H1 (cell line): ENCODE results near the gene DOLK. TPM values are rescaled to one million over a fixed set of nuclear protein-coding genes. Genes with fewer than 3 reads are reported as not detected.

Experiments used
- CTCF ChIA-PET: fragments of 300-600 bp; sonication (Branson Sonifier 250); formaldehyde crosslinking; loops from one replicate; lab custom pipeline; 2021; ENCODE audit not compliant: partially characterized antibody; lab: Charles Lee
- POLR2A ChIA-PET: fragments of 300-600 bp; sonication (Branson Sonifier 250); formaldehyde crosslinking; loops from one replicate; lab custom pipeline; 2021; ENCODE audit warnings: inconsistent platforms; ENCODE audit not compliant: partially characterized antibody; lab: Charles Lee
- DNase-seq, 2 experiments: peaks; one replicate each; pipeline versions ENCODE4 v3.0.0 to v3.0.0-alpha.2; 2010 to 2022; ENCODE audit warnings: low spot score in 2 of 2, low read depth in 1 of 2, mixed read lengths in 1 of 2
- FAIRE-seq: peaks from 2 replicates; lab custom pipeline; 2011; peaks lifted over from hg19 to GRCh38; lab: Jason Lieb, UNC
- H2AFZ ChIP-seq: 2 replicates; pipeline ENCODE4 v1.8.1; 2012; ENCODE audit warnings: low read length, inconsistent platforms
- H2AK5ac ChIP-seq: 2 replicates; pipeline ENCODE4 v1.6.1; 2013; ENCODE audit warnings: low read depth, low read length
- H2BK120ac ChIP-seq: replicated peaks from 2 replicates; pipeline ENCODE3; 2013; ENCODE audit warnings: low read depth, low read length, inconsistent platforms
- H2BK12ac ChIP-seq: 2 replicates; pipeline ENCODE4 v1.6.1; 2013; ENCODE audit warnings: low read depth, low read length
- H2BK15ac ChIP-seq: 2 replicates; pipeline ENCODE4 v1.6.1; 2013; ENCODE audit warnings: low read length
- H2BK20ac ChIP-seq: 2 replicates; pipeline ENCODE4 v1.6.1; 2013; ENCODE audit warnings: low read length
- H2BK5ac ChIP-seq: 2 replicates; pipeline ENCODE4 v1.6.1; 2013; ENCODE audit warnings: low read depth, low read length
- H3K14ac ChIP-seq: 2 replicates; pipeline ENCODE4 v1.6.1; 2013; ENCODE audit warnings: inconsistent platforms; ENCODE audit not compliant: insufficient read length
- H3K18ac ChIP-seq: 2 replicates; pipeline ENCODE4 v1.6.1; 2013; ENCODE audit warnings: low read length; ENCODE audit errors: extremely low read depth
- H3K23ac ChIP-seq: 2 replicates; pipeline ENCODE4 v1.6.1; 2013; ENCODE audit warnings: inconsistent platforms; ENCODE audit not compliant: insufficient read length
- H3K23me2 ChIP-seq: 2 replicates; pipeline ENCODE4 v1.6.1; 2013; ENCODE audit warnings: low read depth, low read length
- H3K27ac ChIP-seq: 2 replicates; pipeline ENCODE4 v1.6.1; 2011; ENCODE audit warnings: low read depth, low read length, inconsistent platforms
- H3K27me3 ChIP-seq, 4 experiments: replicated peaks in 1 of 4; 1 replicate in 1 of 4; 2 replicates in 3 of 4; pipeline versions ENCODE4 v1.6.1 to v1.8.1; 2011 to 2013; ENCODE audit warnings: low read length in 3 of 4, mild to moderate bottlenecking in 3 of 4, inconsistent platforms in 2 of 4, mixed read lengths in 2 of 4, moderate library complexity in 1 of 4; ENCODE audit not compliant: control insufficient read depth in 3 of 4, insufficient read depth in 3 of 4; ENCODE audit errors: extremely low read depth in 1 of 4
- H3K36me3 ChIP-seq, 4 experiments: 2 replicates each; pipeline versions ENCODE4 v1.6.1 to v1.8.1; 2011 to 2013; ENCODE audit warnings: mild to moderate bottlenecking in 4 of 4, low read length in 3 of 4, moderate library complexity in 2 of 4, control low read depth in 1 of 4, inconsistent platforms in 1 of 4; ENCODE audit not compliant: insufficient read depth in 4 of 4, control insufficient read depth in 2 of 4
- H3K4ac ChIP-seq: replicated peaks from 2 replicates; pipeline ENCODE3; 2013; ENCODE audit warnings: low read length, low read depth, mixed read lengths, inconsistent platforms; ENCODE audit not compliant: insufficient read length
- H3K4me1 ChIP-seq, 4 experiments: replicated peaks in 1 of 4; 1 replicate in 1 of 4; 2 replicates in 3 of 4; pipeline versions ENCODE4 v1.6.1 to v1.8.1; 2011 to 2013; ENCODE audit warnings: low read length in 3 of 4, inconsistent platforms in 2 of 4, mixed read lengths in 1 of 4; ENCODE audit not compliant: insufficient read depth in 4 of 4, control insufficient read depth in 3 of 4
- H3K4me2 ChIP-seq, 2 experiments: 2 replicates each; pipeline versions ENCODE4 v1.6.1 to v1.8.1; 2011 to 2013; ENCODE audit warnings: low read depth in 2 of 2, low read length in 2 of 2, control low read depth in 1 of 2, inconsistent platforms in 1 of 2, mild to moderate bottlenecking in 1 of 2; ENCODE audit not compliant: insufficient read depth in 1 of 2
- H3K4me3 ChIP-seq, 4 experiments: fragments of 200-600, 300-600 bp in 1 of 4; sonication (generic), shearing (Covaris generic), sonication (Bioruptor Twin) in 1 of 4; 2 replicates each; pipeline versions ENCODE4 v1.5.1 to v1.8.1; 2011 to 2016; ENCODE audit warnings: low read length in 4 of 4, low read depth in 3 of 4, control low read depth in 2 of 4, inconsistent platforms in 2 of 4, mild to moderate bottlenecking in 2 of 4, mixed read lengths in 1 of 4, moderate library complexity in 1 of 4; ENCODE audit not compliant: insufficient read depth in 2 of 4; ENCODE audit errors: extremely low read depth in 1 of 4
- H3K56ac ChIP-seq: replicated peaks from 2 replicates; pipeline ENCODE3; 2013; ENCODE audit warnings: low read depth, mild to moderate bottlenecking, mixed read lengths, low read length, inconsistent platforms; ENCODE audit not compliant: insufficient read length
- H3K79me1 ChIP-seq: 2 replicates; pipeline ENCODE4 v1.6.1; 2013; ENCODE audit warnings: low read depth, low read length, control low read depth
- H3K79me2 ChIP-seq, 2 experiments: 2 replicates each; pipeline versions ENCODE4 v1.6.1 to v1.8.1; 2012 to 2013; ENCODE audit warnings: low read length in 2 of 2, mild to moderate bottlenecking in 2 of 2, inconsistent platforms in 1 of 2; ENCODE audit not compliant: insufficient read depth in 2 of 2, control insufficient read depth in 1 of 2
- H3K9ac ChIP-seq, 4 experiments: replicated peaks in 1 of 4; 1 replicate in 1 of 4; 2 replicates in 3 of 4; pipeline versions ENCODE4 v1.6.1 to v1.8.1; 2011 to 2013; ENCODE audit warnings: low read depth in 3 of 4, low read length in 3 of 4, control low read depth in 2 of 4, mild to moderate bottlenecking in 2 of 4, moderate library complexity in 2 of 4, inconsistent platforms in 1 of 4; ENCODE audit errors: extremely low read depth in 1 of 4
- H3K9me3 ChIP-seq, 2 experiments: 2 replicates each; pipeline versions ENCODE4 v1.6.1 to v1.8.1; 2012 to 2013; ENCODE audit warnings: mild to moderate bottlenecking in 2 of 2, moderate library complexity in 2 of 2, control low read depth in 1 of 2, inconsistent platforms in 1 of 2, low read depth in 1 of 2, low read length in 1 of 2, mixed read lengths in 1 of 2; ENCODE audit not compliant: insufficient read depth in 2 of 2
- H4K20me1 ChIP-seq, 2 experiments: replicated peaks in 1 of 2; 2 replicates each; pipeline versions ENCODE3 to v1.8.1; 2011 to 2013; ENCODE audit warnings: inconsistent platforms in 2 of 2, low read length in 2 of 2, mild to moderate bottlenecking in 1 of 2; ENCODE audit not compliant: insufficient read depth in 2 of 2, control insufficient read depth in 1 of 2
- H4K5ac ChIP-seq: 2 replicates; pipeline ENCODE4 v1.6.1; 2013; ENCODE audit warnings: low read length, low read depth, mixed read lengths, inconsistent platforms; ENCODE audit not compliant: insufficient read length
- H4K8ac ChIP-seq: 2 replicates; pipeline ENCODE4 v1.8.0; 2013; ENCODE audit warnings: mild to moderate bottlenecking, moderate library complexity, low read length, inconsistent platforms; ENCODE audit not compliant: insufficient read depth; ENCODE audit errors: extremely low read depth
- H4K91ac ChIP-seq: replicated peaks from 2 replicates; pipeline ENCODE3; 2013; ENCODE audit warnings: low read length, mixed read lengths, inconsistent platforms; ENCODE audit not compliant: insufficient read length
- BCL11A ChIP-seq, 2 experiments: IDR thresholded peaks; one replicate each; pipeline ENCODE4 v1.6.1; 2011; ENCODE audit warnings: low read depth in 2 of 2, low read length in 2 of 2, mild to moderate bottlenecking in 2 of 2
- FOSL1 ChIP-seq: IDR thresholded peaks from 2 replicates; pipeline ENCODE4 v1.6.1; 2011; ENCODE audit warnings: mild to moderate bottlenecking, low read depth, low read length, moderate library complexity; ENCODE audit not compliant: insufficient read depth
- HDAC2 ChIP-seq, 2 experiments: fragments of 300-600 bp in 1 of 2; sonication (generic) in 1 of 2; IDR thresholded peaks; 2 replicates each; pipeline ENCODE4 v1.6.1; 2011 to 2012; ENCODE audit warnings: low read depth in 2 of 2, low read length in 2 of 2, mild to moderate bottlenecking in 2 of 2, moderate library complexity in 2 of 2, borderline replicate concordance in 1 of 2, inconsistent platforms in 1 of 2
- MAFK ChIP-seq: IDR thresholded peaks from 2 replicates; pipeline ENCODE4 v1.6.1; 2012; ENCODE audit warnings: low read depth, mild to moderate bottlenecking, improper control_type of control experiment, low read length
- POLR2A ChIP-seq, 2 experiments: IDR thresholded peaks; 1 replicate in 1 of 2; 2 replicates in 1 of 2; pipeline ENCODE4 v1.6.1; 2011; ENCODE audit warnings: low read depth in 2 of 2, low read length in 2 of 2, mild to moderate bottlenecking in 2 of 2; ENCODE audit errors: control extremely low read depth in 1 of 2
- RBBP5 ChIP-seq: IDR thresholded peaks from 2 replicates; pipeline ENCODE4 v1.7.1; 2012; ENCODE audit warnings: low read depth, mild to moderate bottlenecking, inconsistent platforms, low read length, moderate library complexity, borderline replicate concordance
- SP2 ChIP-seq: IDR thresholded peaks from 2 replicates; pipeline ENCODE4 v1.6.1; 2012; ENCODE audit warnings: mild to moderate bottlenecking, low read length, inconsistent platforms
- WGBS, 2 experiments: shearing (Covaris generic) in 1 of 2; methylation state at CpG; one replicate each; pipeline versions ENCODE4 v1.1.6 to v1.1.7; 2013 to 2015; ENCODE audit warnings: low lambda C conversion rate in 2 of 2, mixed read lengths in 2 of 2, inconsistent platforms in 1 of 2, low coverage in 1 of 2, missing lambda C conversion rate in 1 of 2; ENCODE audit not compliant: insufficient replicate concordance in 2 of 2, insufficient coverage in 1 of 2, insufficient read length in 1 of 2; ENCODE audit errors: extremely low coverage in 1 of 2, missing lambda C conversion rate in 1 of 2; 5-methylcytosine and 5-hydroxymethylcytosine counted together
- polyA plus RNA-seq, 7 experiments: library from polyadenylated mRNA; depleted of rRNA in 3 of 7; stranded (reverse) in 5 of 7; unstranded in 2 of 7; fragments of >200 nt in 5 of 7; fragments of 200-250 nt in 2 of 7; gene quantifications; 1 replicate in 5 of 7; 2 replicates in 1 of 7; 4 replicates in 1 of 7; pipeline versions ENCODE4 v1.2.1 to v1.2.3, GENCODE V29; 2011 to 2013; ENCODE audit warnings: missing spikeins in 2 of 7, mixed read lengths in 2 of 7
- total RNA-seq: library from RNA; stranded (reverse); fragmentation: NEBNext Ultra II Directional; extraction: Animal tissue kit (Norgen Biotek cat#: 25700); gene quantifications from 2 replicates; pipeline ENCODE4 v1.2.1, GENCODE V29; 2021
- TF ChIP-seq, protein P1 (sequence below): IDR thresholded peaks from 2 replicates; pipeline ENCODE4 v1.6.1; 2012; ENCODE audit warnings: low read length, inconsistent platforms
- TF ChIP-seq, protein P2 (sequence below): IDR thresholded peaks from 2 replicates; pipeline ENCODE4 v1.6.1; 2011; ENCODE audit warnings: low read depth, mild to moderate bottlenecking, low read length; ENCODE audit not compliant: insufficient read depth

DOLK gene
- total and polyA plus RNA-seq, 2 of the 8 experiments (the other 6 are each of a cell fraction or from before 2014, with no cell fraction given), result 17.2 to 44.3 TPM

DNA sequence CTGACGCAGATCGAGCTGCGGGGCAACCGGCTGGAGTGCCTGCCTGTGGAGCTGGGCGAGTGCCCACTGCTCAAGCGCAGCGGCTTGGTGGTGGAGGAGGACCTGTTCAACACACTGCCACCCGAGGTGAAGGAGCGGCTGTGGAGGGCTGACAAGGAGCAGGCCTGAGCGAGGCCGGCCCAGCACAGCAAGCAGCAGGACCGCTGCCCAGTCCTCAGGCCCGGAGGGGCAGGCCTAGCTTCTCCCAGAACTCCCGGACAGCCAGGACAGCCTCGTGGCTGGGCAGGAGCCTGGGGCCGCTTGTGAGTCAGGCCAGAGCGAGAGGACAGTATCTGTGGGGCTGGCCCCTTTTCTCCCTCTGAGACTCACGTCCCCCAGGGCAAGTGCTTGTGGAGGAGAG lies 31.2 kb downstream of the DOLK start:
- no peak overlapping the region for H3K23ac ChIP-seq
- CTCF ChIA-PET, result interaction anchor here (1.0 to 3.9 kb wide), 5 partner anchors 10 to 57 kb away, joined by 3 to 26 read pairs (median 6); no protein-coding TSS in a partner anchor
- peaks cover 0 to 35% of the 10 kb centered on the region in 2 experiments; a peak in 2 of 4 replicates for H3K79me2 ChIP-seq
- no peak overlapping the region for H4K91ac ChIP-seq
- H3K36me3 ChIP-seq, result peaks cover 2 to 28% (median 22%) of the 10 kb centered on the region in 4 experiments
- H2AK5ac ChIP-seq, result no peak overlapping the region
- peaks cover 13% of the 10 kb centered on the region; the same call in 1 of the 2 replicates for H3K79me1 ChIP-seq
- H3K4me2 ChIP-seq, result no peak overlapping the region
- peaks cover 0 to 23% (median 15%) of the 10 kb centered on the region in 4 experiments; a peak in 6 of 7 replicates for H3K4me1 ChIP-seq
- no peak for FAIRE-seq
- no peaks in the 10 kb centered on the region for H3K23me2 ChIP-seq
- no peak for DNase-seq
- H3K4me3 ChIP-seq, result no peak overlapping the region
- H2BK12ac ChIP-seq, result no peak overlapping the region
- H4K20me1 ChIP-seq, result peaks cover 11 to 16% of the 10 kb centered on the region in 2 experiments
- no peak overlapping the region for H2BK120ac ChIP-seq
- H2BK15ac ChIP-seq, result no peak overlapping the region
- no peak overlapping the region for H2AFZ ChIP-seq
- no peak overlapping the region for H3K56ac ChIP-seq
- peak overlapping the region; percentile 19; the same call in 1 of the 2 replicates for H4K8ac ChIP-seq
- no peak overlapping the region for H2BK5ac ChIP-seq
- no peaks in the 10 kb centered on the region for H3K9me3 ChIP-seq
- POLR2A ChIA-PET, result interaction anchor here (0.6 to 1.8 kb wide), 5 partner anchors 17 to 88 kb away, joined by 3 to 6 read pairs (median 3); partner anchors contain the start of genes KYAT1 and LRRC8A
- H3K4ac ChIP-seq, result no peak overlapping the region
- H2BK20ac ChIP-seq, result no peak overlapping the region
- H3K27ac ChIP-seq, result no peak overlapping the region
- H4K5ac ChIP-seq, result no peak overlapping the region
- no peak overlapping the region for H3K14ac ChIP-seq
- no peak overlapping the region for H3K9ac ChIP-seq
- H3K18ac ChIP-seq, result no peak overlapping the region
- WGBS, 2 experiments, result 96% methylated on average over 17 of the region's 18 CpGs; no CpG with 5 or more reads in 1 of the 2 experiments
- H3K27me3 ChIP-seq, result no peaks in the 10 kb centered on the region
- TF ChIP-seq MAFK, result no peak
- TF ChIP-seq, protein P1, sequence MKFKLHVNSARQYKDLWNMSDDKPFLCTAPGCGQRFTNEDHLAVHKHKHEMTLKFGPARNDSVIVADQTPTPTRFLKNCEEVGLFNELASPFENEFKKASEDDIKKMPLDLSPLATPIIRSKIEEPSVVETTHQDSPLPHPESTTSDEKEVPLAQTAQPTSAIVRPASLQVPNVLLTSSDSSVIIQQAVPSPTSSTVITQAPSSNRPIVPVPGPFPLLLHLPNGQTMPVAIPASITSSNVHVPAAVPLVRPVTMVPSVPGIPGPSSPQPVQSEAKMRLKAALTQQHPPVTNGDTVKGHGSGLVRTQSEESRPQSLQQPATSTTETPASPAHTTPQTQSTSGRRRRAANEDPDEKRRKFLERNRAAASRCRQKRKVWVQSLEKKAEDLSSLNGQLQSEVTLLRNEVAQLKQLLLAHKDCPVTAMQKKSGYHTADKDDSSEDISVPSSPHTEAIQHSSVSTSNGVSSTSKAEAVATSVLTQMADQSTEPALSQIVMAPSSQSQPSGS, result no peak
- no peak for TF ChIP-seq BCL11A (IDR thresholded peaks at IDR 0.05; ENCODE audit: low read depth in 2 of 2, low read length in 2 of 2)
- TF ChIP-seq, protein P2, sequence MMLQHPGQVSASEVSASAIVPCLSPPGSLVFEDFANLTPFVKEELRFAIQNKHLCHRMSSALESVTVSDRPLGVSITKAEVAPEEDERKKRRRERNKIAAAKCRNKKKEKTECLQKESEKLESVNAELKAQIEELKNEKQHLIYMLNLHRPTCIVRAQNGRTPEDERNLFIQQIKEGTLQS, result no peak
- no peak for TF ChIP-seq POLR2A (IDR thresholded peaks at IDR 0.05; ENCODE audit: control extremely low read depth in 1 of 2, low read depth in 2 of 2, low read length in 2 of 2)
- no peak for TF ChIP-seq RBBP5
- no peak for TF ChIP-seq SP2
- no peak for TF ChIP-seq HDAC2 (IDR thresholded peaks at IDR 0.05; ENCODE audit: borderline replicate concordance in 1 of 2, low read depth in 2 of 2, low read length in 2 of 2)
- no peak for TF ChIP-seq FOSL1
